Mucosa of stomach (tissue), 1 donor: ENCODE data around the gene VSTM2B.
"Not testable (repeated sequence)": the region's sequence is repeated elsewhere in the genome, so short reads cannot be mapped to it uniquely, and the experiment has no call there.

ENCODE experiments used
- H3K27me3 ChIP-seq: one replicate; pipeline ENCODE4 v1.7.0; 2013; ENCODE audit warnings: mild to moderate bottlenecking, low read length; ENCODE audit not compliant: control insufficient read depth, insufficient read depth
- H3K36me3 ChIP-seq: one replicate; pipeline ENCODE4 v1.7.0; 2013; ENCODE audit warnings: low read length; ENCODE audit not compliant: control insufficient read depth, insufficient read depth
- H3K4me1 ChIP-seq: one replicate; pipeline ENCODE4 v1.7.0; 2013; ENCODE audit warnings: mild to moderate bottlenecking, low read length; ENCODE audit not compliant: control insufficient read depth, insufficient read depth
- H3K4me3 ChIP-seq: one replicate; pipeline ENCODE4 v1.7.0; 2013; ENCODE audit warnings: low read length
- H3K9ac ChIP-seq: one replicate; pipeline ENCODE4 v1.7.0; 2013; ENCODE audit warnings: mild to moderate bottlenecking, low read length, moderate library complexity
- H3K9me3 ChIP-seq: one replicate; pipeline ENCODE4 v1.7.0; 2013; ENCODE audit warnings: mild to moderate bottlenecking, low read length, moderate library complexity; ENCODE audit not compliant: control insufficient read depth
- donor health status: Pancreatic carcinoma.

VSTM2B gene

GRCh38 chr19:29538651-29539050 is 12.9 kb downstream of the VSTM2B start:
- Histone ChIP-seq H3K27me3 (peaks cover 2% of the 10 kb centered on the region), H3K4me1 (no peaks in the 10 kb centered on the region), H3K36me3 (no peaks in the 10 kb centered on the region), H3K9me3 (no peaks in the 10 kb centered on the region), H3K9ac (no peak overlapping the region), H3K4me3 (no peak overlapping the region)

GRCh38 chr19:29539131-29539530 is 13.3 kb downstream of the VSTM2B start:
- no peaks in the 10 kb centered on the region for H3K4me1 ChIP-seq
- no peaks in the 10 kb centered on the region for H3K9me3 ChIP-seq
- no peak overlapping the region for H3K4me3 ChIP-seq
- H3K9ac ChIP-seq, result no peak overlapping the region
- no peaks in the 10 kb centered on the region for H3K27me3 ChIP-seq
- H3K36me3 ChIP-seq, result no peaks in the 10 kb centered on the region

- Histone ChIP-seq H3K4me1 (no peaks in the 10 kb centered on the region), H3K36me3 (no peaks in the 10 kb centered on the region), H3K9ac (no peak overlapping the region), H3K27me3 (no peaks in the 10 kb centered on the region), H3K4me3 (no peak overlapping the region), H3K9me3 (no peaks in the 10 kb centered on the region)
Observed at GRCh38 chr19:29539670-29540069, 13.9 kb downstream of the VSTM2B start.

- Histone ChIP-seq H3K4me1 (no peaks in the 10 kb centered on the region), H3K36me3 (no peaks in the 10 kb centered on the region), H3K4me3 (no peak overlapping the region), H3K9ac (no peak overlapping the region), H3K27me3 (no peaks in the 10 kb centered on the region), H3K9me3 (no peaks in the 10 kb centered on the region)
Observed at GRCh38 chr19:29540114-29540513, 14.3 kb downstream of the VSTM2B start.

GRCh38 chr19:29541473-29542253 is 15.9 kb downstream of the VSTM2B start:
- H3K9ac ChIP-seq, result no peak overlapping the region
- no peaks in the 10 kb centered on the region for H3K27me3 ChIP-seq
- H3K4me1 ChIP-seq, result no peaks in the 10 kb centered on the region
- H3K36me3 ChIP-seq, result no peaks in the 10 kb centered on the region
- no peak overlapping the region for H3K4me3 ChIP-seq
- no peaks in the 10 kb centered on the region for H3K9me3 ChIP-seq

- no peaks in the 10 kb centered on the region for H3K36me3 ChIP-seq
- no peaks in the 10 kb centered on the region for H3K27me3 ChIP-seq
- no peak overlapping the region for H3K9ac ChIP-seq
- H3K4me1 ChIP-seq, result no peaks in the 10 kb centered on the region
- no peaks in the 10 kb centered on the region for H3K9me3 ChIP-seq
- no peak overlapping the region for H3K4me3 ChIP-seq
Observed at GRCh38 chr19:29542327-29542726, 16.5 kb downstream of the VSTM2B start.

GRCh38 chr19:29542776-29543175 is 17.0 kb downstream of the VSTM2B start:
- no peaks in the 10 kb centered on the region for H3K4me1 ChIP-seq
- H3K9ac ChIP-seq, result no peak overlapping the region
- no peaks in the 10 kb centered on the region for H3K9me3 ChIP-seq
- no peaks in the 10 kb centered on the region for H3K27me3 ChIP-seq
- H3K36me3 ChIP-seq, result no peaks in the 10 kb centered on the region
- H3K4me3 ChIP-seq, result no peak overlapping the region

GRCh38 chr19:29543381-29543780 is 17.6 kb downstream of the VSTM2B start:
- Histone ChIP-seq H3K27me3 (no peaks in the 10 kb centered on the region), H3K9ac (no peak overlapping the region), H3K9me3 (no peaks in the 10 kb centered on the region), H3K4me3 (no peak overlapping the region), H3K4me1 (no peaks in the 10 kb centered on the region), H3K36me3 (no peaks in the 10 kb centered on the region)

- Histone ChIP-seq H3K9me3 (no peaks in the 10 kb centered on the region), H3K9ac (no peak overlapping the region), H3K4me1 (no peaks in the 10 kb centered on the region), H3K36me3 (no peaks in the 10 kb centered on the region), H3K4me3 (no peak overlapping the region), H3K27me3 (no peaks in the 10 kb centered on the region)
Observed at GRCh38 chr19:29544656-29545360, 19.0 kb downstream of the VSTM2B start.

- not testable (repeated sequence) for H3K36me3 ChIP-seq, H3K4me3 ChIP-seq, H3K9me3 ChIP-seq, H3K9ac ChIP-seq, H3K4me1 ChIP-seq, H3K27me3 ChIP-seq
Observed at GRCh38 chr19:29545447-29545846, 19.7 kb downstream of the VSTM2B start.

- Histone ChIP-seq H3K9me3 (no peaks in the 10 kb centered on the region), H3K9ac (no peak overlapping the region), H3K4me1 (no peaks in the 10 kb centered on the region), H3K4me3 (no peak overlapping the region), H3K27me3 (no peaks in the 10 kb centered on the region), H3K36me3 (no peaks in the 10 kb centered on the region)
Observed at GRCh38 chr19:29545866-29546582, 20.2 kb downstream of the VSTM2B start.

- Histone ChIP-seq H3K9me3 (no peaks in the 10 kb centered on the region), H3K4me3 (no peak overlapping the region), H3K36me3 (no peaks in the 10 kb centered on the region), H3K4me1 (no peaks in the 10 kb centered on the region), H3K27me3 (no peaks in the 10 kb centered on the region), H3K9ac (no peak overlapping the region)
Observed at GRCh38 chr19:29546583-29547190, 20.9 kb downstream of the VSTM2B start.
